Uterus (tissue), 2 donors: ENCODE measurements around the gene VSIG8.

ENCODE experiments used
- CTCF ChIP-seq, 4 experiments: fragments of 200-600 bp in 2 of 4; fragments of 450-650 bp in 2 of 4; sonication (generic) in 2 of 4; IDR thresholded peaks; one replicate each; pipeline ENCODE4 v1.5.1; 2016 to 2019; ENCODE audit warnings: antibody characterized with exemption in 4 of 4, mild to moderate bottlenecking in 2 of 4, moderate library complexity in 1 of 4
- POLR2A ChIP-seq, 2 donors: fragments of 450-650 bp; IDR thresholded peaks; one replicate each; pipeline ENCODE4 v1.6.1; 2016; ENCODE audit warnings: antibody characterized with exemption in 2 of 2, mild to moderate bottlenecking in 1 of 2, moderate library complexity in 1 of 2

DNA sequence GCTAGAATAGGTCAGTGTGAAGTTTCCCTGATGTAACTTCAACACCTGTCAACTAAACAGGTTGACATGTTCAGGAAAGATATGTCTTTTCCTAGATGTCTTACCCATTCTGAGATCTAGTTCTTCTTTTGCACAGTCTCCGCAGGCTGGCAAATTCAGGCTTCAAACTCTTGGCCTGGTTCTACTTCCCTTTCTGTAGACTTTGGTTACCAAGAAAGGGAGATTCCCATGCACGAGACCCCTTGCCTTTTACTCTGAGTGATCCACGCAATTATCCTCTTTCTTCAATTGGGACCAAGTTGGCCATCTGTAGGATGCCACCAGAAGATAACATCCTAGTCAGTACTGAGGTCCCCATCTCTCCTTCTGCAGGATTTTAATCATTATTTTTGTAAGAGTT is 35.5 kb upstream of the VSIG8 start:
- TF ChIP-seq CTCF (IDR thresholded peaks at IDR 0.05) (no peak), POLR2A (IDR thresholded peaks at IDR 0.05) (no peak)
